Endothelial cell of coronary artery (primary cell): ENCODE measurements around the gene CBL. TPM values are rescaled to one million over a fixed set of nuclear protein-coding genes. Genes with fewer than 3 reads are reported as not detected.

Experiments
- total RNA-seq: library from RNA; depleted of rRNA; stranded (reverse); fragments of >200 nt; gene quantifications from 2 replicates; pipeline ENCODE4 v1.2.3, GENCODE V29; 2014

The CBL gene
- 10.8 and 13.6 TPM in 2 replicates for total RNA-seq

DNA sequence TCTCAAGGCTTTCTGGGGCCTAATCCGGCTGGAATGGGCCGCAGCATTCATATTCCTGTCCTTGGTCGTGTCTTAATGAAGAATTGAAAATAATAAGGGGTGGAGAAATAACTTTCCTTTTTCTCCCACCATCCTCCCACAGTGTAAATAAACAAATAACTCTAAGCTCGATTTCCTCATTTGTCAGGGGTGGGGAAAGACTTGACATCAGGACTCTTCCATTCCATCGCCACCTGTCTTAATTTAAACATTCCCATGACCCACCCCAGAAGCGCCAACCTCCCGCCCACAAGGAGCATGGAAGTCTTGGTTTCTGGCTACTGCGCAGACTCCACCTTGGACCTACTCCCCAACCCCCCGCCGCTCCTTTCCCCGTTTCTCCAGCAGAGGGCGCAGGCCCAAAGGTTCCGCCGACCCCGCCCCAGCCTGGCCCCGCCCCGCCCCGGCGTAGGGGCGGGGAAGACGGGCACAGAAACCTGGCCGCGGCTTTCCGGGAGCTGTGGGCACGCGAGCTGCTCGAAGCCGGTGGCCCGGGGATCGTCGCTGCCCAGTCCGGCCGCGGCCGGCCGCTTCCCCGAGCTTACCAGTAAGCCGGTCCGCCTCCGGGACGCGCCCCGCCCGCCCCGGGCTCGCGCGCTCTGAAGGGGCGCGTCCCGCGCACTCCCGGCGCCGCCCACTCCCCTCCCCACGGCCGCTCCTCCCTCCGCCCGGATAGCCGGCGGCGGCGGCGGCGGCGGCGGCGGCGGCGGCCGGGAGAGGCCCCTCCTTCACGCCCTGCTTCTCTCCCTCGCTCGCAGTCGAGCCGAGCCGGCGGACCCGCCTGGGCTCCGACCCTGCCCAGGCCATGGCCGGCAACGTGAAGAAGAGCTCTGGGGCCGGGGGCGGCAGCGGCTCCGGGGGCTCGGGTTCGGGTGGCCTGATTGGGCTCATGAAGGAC is at the start of gene CBL:
TSS of gene CBL (plus strand) at position 766 of the 937 bp plus-strand sequence. CDS start at position 845, 79 bp downstream.

DNA sequence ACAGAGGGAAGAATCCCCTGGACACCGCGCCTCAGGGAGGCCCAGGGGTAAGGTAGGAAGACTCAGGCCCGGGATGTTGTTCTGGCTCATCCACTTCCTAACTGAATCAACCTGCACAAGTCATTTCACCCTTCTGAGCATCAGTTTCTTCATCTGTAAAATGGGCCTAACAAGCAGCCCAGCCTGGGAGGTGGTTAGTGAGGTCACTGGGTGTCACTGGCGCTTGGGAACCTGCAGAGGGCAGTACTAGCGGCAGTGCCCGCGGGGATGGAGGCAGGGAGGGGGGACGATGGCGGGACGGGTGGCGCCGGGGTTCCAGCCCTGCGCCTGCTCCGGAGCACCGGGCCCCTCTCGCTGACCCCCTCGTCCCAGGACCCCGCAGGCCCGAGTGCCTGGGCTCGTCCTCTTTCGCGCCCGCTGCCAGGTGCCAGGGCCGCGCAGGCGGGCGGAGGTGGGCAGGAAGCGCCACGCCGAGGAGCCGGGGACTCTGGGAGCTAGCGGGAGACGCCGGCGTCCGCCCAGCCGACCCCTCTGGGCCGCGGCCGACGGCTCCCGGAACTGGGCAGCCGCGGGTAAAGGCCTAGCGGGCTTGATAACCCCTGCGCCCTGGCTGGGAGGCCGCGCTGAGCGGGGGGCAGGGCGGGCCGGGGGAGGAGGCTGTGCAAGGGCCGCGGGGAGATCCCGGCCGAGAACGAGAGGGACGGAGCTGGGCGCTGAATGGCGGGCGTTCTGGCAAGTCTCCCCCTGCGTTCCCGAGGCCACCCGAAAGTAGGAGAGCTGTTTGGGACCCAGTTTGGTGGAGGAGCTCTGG is 37.5 kb upstream of the CBL start, which contains the start of gene NLRX1:
TSS of gene NLRX1 (plus strand) at position 255 of the 811 bp plus-strand sequence. CDS start 2,679 bp downstream, outside the sequence.

GRCh38 chr11:119316729-119317591 is 110.8 kb downstream of the CBL start, which contains the start of gene MCAM:
Gene MCAM (minus strand): TSS chr11:119317130. CDS start chr11:119317101, 29 bp downstream.

DNA sequence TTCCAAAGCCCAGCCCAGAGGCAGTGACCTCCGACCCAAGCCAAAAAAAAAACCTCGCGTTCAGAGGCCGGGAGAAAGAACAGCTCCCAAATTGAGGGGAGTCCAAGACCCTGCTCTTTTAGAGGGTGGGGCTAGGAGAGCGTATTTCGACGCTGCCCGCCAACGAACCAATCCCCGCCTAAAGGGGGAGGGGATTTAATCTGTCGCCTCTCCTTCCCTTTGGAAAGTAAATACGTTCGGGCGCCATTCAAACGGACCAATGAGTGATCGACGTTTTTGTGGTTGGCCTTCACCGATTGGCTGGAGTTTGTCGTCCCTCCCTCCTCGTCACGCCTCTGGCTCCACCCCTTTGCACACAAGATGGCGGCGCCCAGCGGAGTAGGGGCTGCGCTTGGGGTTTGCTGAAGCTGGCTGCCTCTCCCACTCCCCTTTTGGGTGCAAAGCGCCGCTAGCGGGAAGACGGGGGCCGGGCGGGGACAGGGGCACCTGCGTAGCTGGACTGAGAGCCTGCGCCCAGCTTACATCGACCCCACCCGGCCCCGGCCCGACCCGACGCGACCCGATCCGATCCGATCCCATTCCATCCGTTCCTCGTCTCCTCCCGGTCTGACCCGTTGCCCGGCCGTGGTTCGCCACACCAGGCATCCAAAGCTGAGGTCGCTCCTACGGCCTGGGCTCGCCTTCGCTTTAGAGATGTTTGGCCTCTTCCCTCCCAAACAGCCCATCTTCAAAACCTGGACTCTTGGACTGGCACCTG is 128.2 kb downstream of the CBL start, which contains the start of gene RNF26:
TSS of gene RNF26 (plus strand) at position 354 of the 757 bp plus-strand sequence. CDS start 596 bp downstream, outside the sequence.

GRCh38 chr11:119340335-119341221 is 134.4 kb downstream of the CBL start, which contains the start of gene C1QTNF5:
Gene C1QTNF5 (minus strand): TSS chr11:119340883. CDS start chr11:119340397, 486 bp downstream.

GRCh38 chr11:119346605-119347004 is 140.5 kb downstream of the CBL start, which contains the start of gene MFRP:
Gene MFRP (minus strand): TSS chr11:119346705. CDS start chr11:119346513, 192 bp downstream.

Other genes starting within 250 kb of the CBL start
- not detected in 2 replicates for gene FOXR1, start 234.6 kb upstream of the CBL start, total RNA-seq
- 9.8 and 20.2 TPM in 2 replicates for gene CENATAC, start 208.2 kb upstream of the CBL start, total RNA-seq
- 827 and 897 TPM in 2 replicates for gene RPS25, start 188.0 kb upstream of the CBL start, total RNA-seq
- gene TRAPPC4, start 187.6 kb upstream of the CBL start, total RNA-seq: 82.5 and 86.3 TPM in 2 replicates
- 9.1 and 10.0 TPM in 2 replicates for gene SLC37A4, start 175.5 kb upstream of the CBL start, total RNA-seq
- 159 and 185 TPM in 2 replicates for gene HYOU1, start 149.1 kb upstream of the CBL start, total RNA-seq
- gene VPS11, start 138.5 kb upstream of the CBL start, total RNA-seq: 26.3 and 27.6 TPM in 2 replicates
- 2.9 and 5.6 TPM in 2 replicates for gene HMBS, start 121.5 kb upstream of the CBL start, total RNA-seq
- 13.8 and 16.6 TPM in 2 replicates for gene DPAGT1, start 104.5 kb upstream of the CBL start, total RNA-seq
- gene C2CD2L, start 99.0 kb upstream of the CBL start, total RNA-seq: 1.8 and 4.0 TPM in 2 replicates
- 12.2 and 14.8 TPM in 2 replicates for gene HINFP, start 84.8 kb upstream of the CBL start, total RNA-seq
- gene ABCG4, start 57.3 kb upstream of the CBL start, total RNA-seq: 0.27 and 0.38 TPM in 2 replicates
- gene NLRX1, start 37.6 kb upstream of the CBL start, total RNA-seq: 9.4 and 15.1 TPM in 2 replicates
- 0.19 TPM in 1 of 2 replicates, not detected in the other for gene NHERF4, start 20.9 kb upstream of the CBL start, total RNA-seq
- gene MCAM, start 110.8 kb downstream of the CBL start, total RNA-seq: 1,233 and 1,581 TPM in 2 replicates
- gene RNF26, start 128.2 kb downstream of the CBL start, total RNA-seq: 2.9 and 4.4 TPM in 2 replicates
- 58.2 and 65.6 TPM in 2 replicates for gene C1QTNF5, start 134.5 kb downstream of the CBL start, total RNA-seq
- under 0.01 TPM in 1 of 2 replicates, not detected in the other for gene MFRP, start 140.4 kb downstream of the CBL start, total RNA-seq
- gene USP2, start 175.4 kb downstream of the CBL start, total RNA-seq: 0.18 TPM in 1 of 2 replicates, not detected in the other
- gene THY1, start 216.8 kb downstream of the CBL start, total RNA-seq: 0.18 and 0.38 TPM in 2 replicates